Measurements from ENCODE around the gene EXT2.

GRCh38 chr11:44157019-44157418 lies 61.5 kb downstream of the EXT2 start:
- TF ChIP-seq EZH2 (IDR thresholded peaks at IDR 0.05; ENCODE audit: low read length, missing control alignments) (no peak), CTCF (conservative IDR thresholded peaks at IDR 0.05 in 1 of 2, IDR thresholded peaks at IDR 0.05 in 1 of 2; ENCODE audit: low read depth in 1 of 2, low read length in 2 of 2) (no peak)
